GM11168 (cell line): ENCODE results near the gene DCDC1.
"Not testable (repeated sequence)": the region's sequence is repeated elsewhere in the genome, so short reads cannot be mapped to it uniquely, and the experiment has no call there.

Experiments used
- in situ Hi-C: fragments of 300-500 bp; cut with MboI; formaldehyde crosslinking; loops from one replicate; pipeline ENCODE4 v1.12.0; 2022; ENCODE audit warnings: low sequenced_read_pairs; ENCODE audit not compliant: unreplicated experiment

DCDC1 gene

DNA sequence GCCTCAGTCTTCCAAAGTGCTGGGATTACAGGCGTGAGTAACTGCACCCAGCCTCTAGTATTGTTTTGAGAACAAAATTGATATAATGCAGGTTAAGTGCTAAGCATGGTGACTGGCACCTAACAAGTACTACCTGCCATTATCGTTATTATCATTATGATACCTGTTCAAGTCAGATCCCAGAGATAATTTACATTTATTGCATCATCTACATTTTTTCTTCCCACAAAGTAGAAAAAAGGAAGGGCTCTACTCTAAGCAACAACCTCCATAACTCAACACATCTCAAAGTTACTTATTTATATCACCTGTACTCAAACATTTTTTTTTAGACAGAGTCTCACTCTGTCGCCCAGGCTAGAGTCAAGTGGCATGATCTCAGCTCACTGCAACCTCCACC lies 42.1 kb downstream of the DCDC1 start:
- in situ Hi-C loops = no loop called here

GRCh38 chr11:31326470-31327148 lies 42.9 kb downstream of the DCDC1 start:
- in situ Hi-C loops = no loop called here

DNA sequence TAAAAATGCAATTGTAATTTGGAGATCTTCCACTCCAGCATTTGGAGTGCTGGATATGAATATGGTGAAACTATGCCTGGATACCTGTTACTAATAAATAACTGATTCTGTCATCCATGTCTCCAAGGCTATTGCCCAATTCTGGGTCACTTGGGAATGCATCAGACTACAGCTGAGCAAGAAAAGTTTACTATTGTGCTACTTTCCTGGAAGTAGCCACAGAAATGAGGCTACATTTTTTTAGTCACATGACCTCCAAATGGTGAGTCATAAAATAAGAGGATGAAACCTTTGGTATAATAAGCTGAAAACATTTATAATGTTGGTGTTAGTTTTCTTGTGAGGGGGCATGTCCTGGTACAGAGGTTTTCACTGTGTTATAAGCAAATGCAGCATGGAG lies 44.4 kb downstream of the DCDC1 start:
- in situ Hi-C loops = no loop called here

GRCh38 chr11:31323145-31323544 lies 46.4 kb downstream of the DCDC1 start:
- in situ Hi-C loops = no loop called here

GRCh38 chr11:31321494-31321893 lies 48.0 kb downstream of the DCDC1 start:
- in situ Hi-C loops = not testable (repeated sequence)

DNA sequence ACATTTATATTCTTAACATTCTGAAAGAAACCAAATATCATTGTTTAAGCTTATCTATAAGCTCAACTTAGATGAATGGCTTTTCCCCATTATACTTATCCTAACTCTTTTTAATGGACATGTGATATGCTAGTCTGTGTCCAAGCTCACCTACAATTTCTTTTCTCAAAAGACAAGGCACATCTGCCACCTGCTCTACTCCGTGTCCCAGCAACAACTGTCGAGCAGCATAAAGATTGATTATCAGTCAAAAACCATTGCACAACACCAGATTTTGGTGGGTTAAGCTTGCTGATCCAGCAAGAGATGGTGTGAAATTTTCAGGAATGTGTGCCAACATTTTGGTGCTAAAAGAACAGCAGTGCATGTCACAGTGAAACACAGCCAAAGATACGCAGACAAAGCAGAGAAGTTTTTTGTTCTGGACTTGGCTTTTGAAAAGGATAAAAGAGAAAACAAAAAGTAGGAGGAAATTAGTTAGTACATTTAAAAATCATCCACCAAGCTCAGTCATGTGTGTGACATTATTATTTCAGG lies 65.8 kb downstream of the DCDC1 start:
- in situ Hi-C loops = no loop called here

DNA sequence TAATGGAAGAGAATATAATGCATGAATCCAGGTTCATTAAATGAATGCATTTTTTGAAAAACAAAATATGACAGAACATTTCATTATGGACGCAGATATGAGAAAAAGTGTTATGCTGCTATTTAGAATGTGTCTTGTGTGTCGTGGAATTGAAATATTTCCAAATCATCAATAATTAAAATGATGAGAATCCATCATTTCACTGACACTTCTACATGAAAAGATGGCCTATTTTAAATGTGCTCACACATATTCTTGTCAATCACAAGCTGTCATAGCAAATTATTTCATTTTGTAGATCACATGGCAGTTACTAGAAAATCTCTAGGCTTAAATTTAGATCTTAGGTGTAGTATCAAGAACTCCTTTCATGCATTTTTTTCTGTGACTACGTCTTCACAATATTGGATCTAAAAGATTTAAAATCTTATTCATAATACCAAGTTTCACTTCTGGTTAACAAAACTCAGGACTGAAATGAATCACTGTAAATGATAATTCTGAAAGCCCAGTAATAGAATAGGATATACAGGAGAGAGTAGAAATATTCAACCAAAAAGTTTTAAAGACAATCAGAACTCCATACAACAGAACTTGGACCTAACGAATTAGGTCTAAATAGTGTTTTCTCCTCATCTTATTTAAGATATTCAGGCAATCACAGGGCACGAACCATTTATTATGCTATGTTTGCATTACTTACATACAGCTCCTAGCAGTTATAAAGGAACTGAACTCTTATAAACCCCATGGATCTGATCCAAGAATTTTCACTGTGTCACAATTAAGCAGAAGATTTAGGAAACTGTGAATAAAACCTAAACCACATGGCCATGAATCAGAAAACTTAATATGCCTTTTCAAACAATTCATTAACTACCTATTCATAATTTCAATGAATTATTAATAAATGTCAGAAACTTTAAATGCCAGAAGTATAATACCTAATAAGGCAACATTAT lies 67.7 kb downstream of the DCDC1 start:
- in situ Hi-C loops = no loop called here

GRCh38 chr11:31295308-31295707 lies 74.2 kb downstream of the DCDC1 start:
- in situ Hi-C loops = no loop called here

- in situ Hi-C loops = not testable (repeated sequence)
Measured at GRCh38 chr11:31273527-31273926, 96.0 kb downstream of the DCDC1 start.

GRCh38 chr11:31267720-31268119 lies 101.8 kb downstream of the DCDC1 start:
- in situ Hi-C loops = no loop called here

DNA sequence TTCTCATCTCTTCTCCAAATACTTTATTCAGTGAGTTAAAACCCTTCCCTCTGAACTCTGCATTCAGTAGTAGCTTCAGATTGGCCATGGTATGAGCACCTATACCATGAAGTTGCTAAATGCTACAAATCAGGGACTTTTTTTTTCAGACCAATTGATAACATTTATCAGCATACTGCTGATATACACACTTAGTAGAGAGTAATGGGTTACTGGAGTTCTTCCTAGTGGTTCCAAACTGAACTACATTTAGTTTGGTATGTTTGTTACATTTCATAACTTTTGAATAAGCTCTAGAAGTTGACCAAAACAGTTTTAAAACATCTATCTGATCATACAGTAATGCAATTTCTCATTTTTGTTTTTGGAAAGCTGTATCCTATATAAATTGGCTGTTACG lies 104.7 kb downstream of the DCDC1 start:
- in situ Hi-C loops = no loop called here

- in situ Hi-C loops = no loop called here
Measured at GRCh38 chr11:31262761-31263160, 106.8 kb downstream of the DCDC1 start.

DNA sequence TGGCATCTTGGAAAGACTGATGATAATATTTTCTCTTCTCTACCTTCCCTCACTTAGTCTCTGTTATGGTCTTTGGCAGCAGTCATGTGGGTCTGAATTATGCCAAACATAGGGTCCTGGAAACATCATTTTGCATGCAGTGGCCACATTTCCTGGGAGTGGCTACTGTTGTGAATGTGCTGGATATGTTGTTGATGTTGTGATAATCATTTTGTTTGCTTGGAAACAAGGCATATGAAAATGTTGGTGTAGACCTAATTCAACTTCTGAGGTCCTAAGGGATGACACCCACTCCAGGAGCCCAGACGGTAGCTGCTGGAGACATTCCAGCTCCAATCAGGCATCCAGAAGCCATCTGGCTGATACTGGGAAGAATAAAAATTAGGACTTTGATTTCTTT lies 109.7 kb downstream of the DCDC1 start:
- in situ Hi-C loops = no loop called here

DNA sequence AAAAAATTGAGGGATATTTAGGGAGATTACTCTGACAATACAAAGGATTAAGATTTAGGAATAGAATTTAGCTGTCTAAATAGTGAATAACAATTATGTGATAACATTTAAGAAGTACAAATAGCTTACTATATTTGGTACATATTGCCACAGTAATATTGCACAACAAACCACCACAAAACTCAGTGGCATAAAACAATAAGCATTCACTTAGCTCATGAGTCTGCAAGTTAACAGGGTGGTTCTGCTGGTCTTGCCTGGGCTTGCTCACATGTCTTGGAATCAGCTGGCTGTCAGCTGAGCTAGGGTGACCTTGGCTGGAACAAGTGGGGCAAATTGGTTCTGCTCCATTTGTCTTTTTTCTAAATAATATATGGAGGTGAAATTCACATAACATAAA lies 115.1 kb downstream of the DCDC1 start:
- in situ Hi-C loops = no loop called here

DNA sequence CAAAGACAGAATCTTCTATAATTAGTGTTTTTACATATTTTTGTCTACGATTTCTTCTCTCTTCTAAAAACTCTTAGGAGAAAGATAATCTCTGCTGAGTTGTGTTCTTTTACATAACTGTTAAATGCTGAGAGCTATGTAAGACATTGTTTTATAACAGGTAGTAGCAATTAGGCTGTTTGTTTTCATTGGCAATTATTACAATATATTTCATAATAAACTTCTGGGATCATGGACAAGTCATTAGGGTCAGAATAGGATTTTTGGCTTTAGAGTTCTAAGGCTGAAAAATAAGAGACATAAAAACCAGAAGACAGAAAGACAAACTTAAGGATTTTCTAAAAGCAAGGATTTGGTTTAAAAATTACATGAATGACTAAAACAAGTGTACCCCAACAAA lies 120.8 kb downstream of the DCDC1 start:
- in situ Hi-C loops = no loop called here

DNA sequence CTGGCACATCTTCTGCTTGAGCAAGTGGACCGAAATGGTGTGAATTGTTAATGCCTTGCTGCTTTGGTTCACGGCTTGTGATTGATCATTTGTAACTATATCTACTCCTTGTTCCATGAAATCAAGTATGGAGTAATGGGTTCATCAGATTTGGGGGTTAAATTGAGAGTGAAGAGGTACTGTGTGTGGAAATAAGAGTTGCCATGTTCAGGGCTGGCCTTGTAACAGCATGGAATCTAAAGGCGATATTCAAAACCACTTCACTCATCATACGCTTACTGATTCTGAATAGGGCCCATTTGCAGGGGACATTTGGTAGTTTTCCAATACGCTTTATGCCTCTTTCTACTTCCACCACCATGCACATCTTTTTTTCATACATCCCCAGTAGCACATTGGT lies 122.2 kb downstream of the DCDC1 start:
- in situ Hi-C loops = no loop called here

DNA sequence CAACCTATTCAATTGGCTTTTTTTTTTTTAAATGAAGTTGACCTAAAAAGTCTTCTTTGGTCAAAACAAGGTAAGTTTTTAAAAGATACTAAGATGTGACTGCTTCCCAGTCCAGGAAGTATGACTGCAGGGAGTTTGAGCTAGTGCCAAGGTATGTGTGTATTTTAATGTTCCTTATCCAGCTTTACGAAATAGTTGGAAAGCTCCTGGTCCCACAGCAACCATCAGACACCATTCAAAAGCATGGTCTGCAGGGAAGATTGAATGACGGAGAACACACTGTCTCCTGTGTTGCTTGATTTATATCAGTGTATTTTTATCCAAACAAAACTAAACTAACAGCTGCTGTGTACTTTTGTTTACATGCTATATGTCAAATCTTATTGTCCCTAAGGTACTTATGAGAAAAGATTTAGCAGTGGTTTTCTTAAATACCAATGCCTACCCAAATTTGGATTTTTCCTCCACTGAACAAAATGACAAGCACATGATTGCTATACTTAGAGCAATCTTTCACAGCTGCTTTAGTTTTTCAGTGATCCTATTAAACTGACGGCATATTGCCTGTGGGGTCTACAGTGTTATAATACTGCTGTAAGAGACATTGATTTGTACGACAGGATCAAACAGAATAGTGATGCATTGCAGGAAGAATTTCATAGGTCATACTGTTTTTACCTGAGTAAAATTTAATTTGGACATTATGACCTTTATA lies 122.9 kb downstream of the DCDC1 start:
- in situ Hi-C loops = no loop called here

- in situ Hi-C loops = no loop called here
Measured at GRCh38 chr11:31243706-31244105, 125.8 kb downstream of the DCDC1 start.

DNA sequence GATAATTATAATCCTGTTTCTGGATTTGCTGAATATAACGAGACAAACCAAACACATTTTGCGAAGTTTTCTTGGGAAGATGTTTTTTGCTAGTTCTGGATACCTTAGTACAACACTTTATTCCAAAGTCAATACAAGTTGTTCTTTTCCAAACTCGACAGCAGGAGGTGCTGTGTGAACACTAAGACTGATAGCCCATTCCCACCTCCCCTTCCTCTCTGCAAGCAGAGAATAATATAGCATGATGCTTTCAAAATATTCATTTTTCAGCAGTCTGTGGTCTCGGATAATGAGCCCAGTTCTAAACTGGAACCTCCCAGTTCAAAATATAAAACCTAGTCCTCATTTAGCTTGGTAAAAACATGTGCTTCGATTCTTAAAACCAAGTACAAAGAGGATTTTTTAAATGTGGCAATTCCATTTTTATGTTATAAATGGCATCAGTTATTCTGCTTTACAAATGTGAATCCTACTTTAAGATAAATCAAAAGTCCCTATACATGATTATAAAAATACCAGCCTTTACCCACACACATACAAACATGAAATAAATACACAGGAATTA lies 129.1 kb downstream of the DCDC1 start:
- in situ Hi-C loops = no loop called here
